ENCODE measurements around the gene AFF3. TPM values are rescaled to one million over a fixed set of nuclear protein-coding genes. Genes with fewer than 3 reads are reported as not detected.
A peak's percentile ranks its signal among the peaks of the same experiment; 100 is the strongest.

AFF3 gene
- total RNA-seq, 1 experiment from 2014 or later: 3.0 TPM

GRCh38 chr2:99609851-99610381, 532.5 kb downstream of the AFF3 start:
- DNase-seq (ENCODE audit: low read depth): no peak

DNA sequence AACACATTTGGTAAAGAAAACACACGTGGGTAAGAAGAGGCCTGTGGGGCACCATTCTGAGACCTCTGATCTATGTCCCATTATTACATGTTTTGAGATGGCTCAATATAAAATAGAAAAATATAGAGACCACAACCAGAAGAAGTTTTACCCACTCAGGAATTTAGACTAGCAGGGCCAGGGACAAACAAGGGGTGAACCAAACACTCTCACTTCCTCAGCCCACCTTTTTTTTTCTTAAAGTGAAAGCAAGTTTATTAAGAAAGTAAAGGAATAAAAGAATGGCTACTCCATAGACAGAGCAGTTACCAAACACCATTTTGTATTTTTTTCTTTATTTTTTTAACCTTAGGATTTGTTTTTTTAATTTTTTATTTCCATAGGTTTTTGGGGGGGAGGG, 533.5 kb downstream of the AFF3 start:
- DNase-seq (ENCODE audit: low read depth): no peak

DNA sequence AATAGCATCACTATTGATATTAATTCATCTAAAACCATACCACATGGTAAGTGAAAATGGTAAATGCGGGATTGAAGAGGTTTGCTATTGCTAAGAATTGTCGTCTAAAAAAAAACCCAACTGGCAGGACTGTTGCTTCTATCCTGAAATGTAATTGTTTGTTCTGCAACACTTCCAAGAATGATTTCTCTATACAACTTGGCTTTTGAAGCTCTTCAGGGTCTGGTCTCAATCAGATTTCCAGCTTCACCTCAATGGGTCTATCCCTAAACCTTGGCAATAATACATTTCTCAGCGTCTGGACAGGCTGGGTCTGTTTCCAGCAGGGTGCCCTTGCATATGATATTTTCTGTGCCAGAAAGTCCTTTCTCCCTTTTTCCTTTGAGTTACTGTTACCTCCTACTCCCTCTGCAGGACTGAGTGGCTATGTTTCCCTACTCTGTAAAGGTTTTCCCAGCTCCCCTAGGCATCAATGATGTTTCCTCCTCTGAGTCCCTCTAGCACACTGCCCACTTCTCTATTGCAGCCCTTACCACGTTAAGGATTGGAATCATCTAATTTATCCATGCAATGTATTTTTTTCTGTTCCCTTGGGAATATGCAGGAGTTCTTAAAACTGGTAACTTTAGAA, 534.4 kb downstream of the AFF3 start:
- DNase-seq (ENCODE audit: low read depth): no peak

GRCh38 chr2:99607454-99607853, 534.9 kb downstream of the AFF3 start:
- DNase-seq (ENCODE audit: low read depth): no peak

GRCh38 chr2:99605036-99605435, 537.4 kb downstream of the AFF3 start:
- DNase-seq (ENCODE audit: low read depth): no peak

GRCh38 chr2:99602476-99602875, 539.9 kb downstream of the AFF3 start:
- peak; percentile 70 for DNase-seq (ENCODE audit: low read depth)

DNA sequence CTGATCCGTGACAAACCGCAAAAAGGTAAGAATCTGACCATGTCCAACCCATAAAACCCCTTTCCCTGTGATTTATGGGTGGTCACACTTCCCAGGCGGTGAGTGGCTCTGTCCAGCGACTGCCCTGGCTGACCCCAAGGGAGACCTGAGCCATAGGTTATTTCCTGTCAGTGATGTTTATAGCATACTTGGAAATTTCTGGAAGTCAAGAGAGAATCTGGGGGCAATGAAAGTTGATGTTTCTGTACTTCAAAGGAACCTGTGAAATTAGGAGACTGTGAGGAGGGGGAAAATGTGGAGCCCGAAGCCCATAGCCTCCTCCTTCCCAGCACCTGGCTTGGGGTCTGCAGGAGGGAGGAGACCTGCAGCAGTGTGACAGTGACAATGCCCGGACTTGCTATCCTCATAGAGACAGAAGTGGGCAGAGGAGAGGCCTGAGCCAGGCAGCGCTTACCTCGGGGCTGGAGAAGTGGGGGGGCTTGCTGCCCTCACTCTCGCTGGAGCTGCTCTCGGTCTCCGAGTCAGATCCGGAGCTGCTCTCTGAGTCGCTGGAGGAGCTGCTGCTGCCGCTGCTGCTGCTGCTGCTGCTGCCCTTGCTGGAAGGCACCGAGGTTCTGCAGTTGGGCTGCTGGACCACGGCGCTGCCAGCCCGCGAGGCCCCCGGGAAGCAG, 541.3 kb downstream of the AFF3 start:
- DNase-seq (ENCODE audit: low read depth): peak; percentile 48

DNA sequence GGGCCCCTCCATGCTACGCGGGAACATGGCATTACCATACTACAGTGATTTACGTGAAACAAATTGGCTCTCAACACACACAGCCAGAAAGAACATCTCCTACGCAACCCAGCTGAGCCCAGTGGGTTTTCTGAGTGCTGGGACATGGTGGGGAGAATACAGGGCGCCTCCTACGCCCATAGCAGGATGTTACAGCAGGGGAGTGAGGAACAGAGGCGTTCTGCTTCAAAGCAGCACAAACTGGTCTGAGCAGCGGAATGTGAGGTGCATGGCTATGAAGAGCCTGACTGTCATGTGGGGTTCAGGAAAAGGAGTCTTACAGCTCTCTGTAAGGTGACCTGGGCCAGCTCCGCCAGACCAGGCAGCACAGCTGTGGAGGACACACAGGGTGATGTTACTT, 543.9 kb downstream of the AFF3 start:
- DNase-seq (ENCODE audit: low read depth): no peak

DNA sequence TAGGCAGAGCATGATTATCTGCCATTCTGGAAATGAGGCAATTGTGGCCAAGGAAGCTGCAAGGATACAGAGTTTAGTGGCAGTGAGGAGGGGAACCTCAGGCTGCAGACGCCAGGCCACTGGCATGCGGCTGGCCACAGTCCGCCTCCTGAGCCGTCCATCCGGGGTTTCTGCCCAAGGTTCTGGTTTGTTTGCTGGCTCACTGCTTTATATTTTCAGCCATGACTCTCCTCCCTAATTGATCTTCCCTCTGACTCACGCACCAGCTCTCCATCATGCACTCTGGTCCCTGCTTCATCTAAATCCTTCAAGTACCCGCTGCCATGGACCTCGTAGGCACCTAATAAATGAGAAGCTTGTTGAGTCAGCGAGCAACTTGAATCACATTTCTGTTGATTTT, 544.8 kb downstream of the AFF3 start:
- peak; percentile 92 for DNase-seq (ENCODE audit: low read depth)

- no peak for DNase-seq (ENCODE audit: low read depth)
Observed at GRCh38 chr2:99595373-99595772, 547.0 kb downstream of the AFF3 start.

- no peak for DNase-seq (ENCODE audit: low read depth)
Observed at GRCh38 chr2:99593692-99594427, 548.5 kb downstream of the AFF3 start.

DNA sequence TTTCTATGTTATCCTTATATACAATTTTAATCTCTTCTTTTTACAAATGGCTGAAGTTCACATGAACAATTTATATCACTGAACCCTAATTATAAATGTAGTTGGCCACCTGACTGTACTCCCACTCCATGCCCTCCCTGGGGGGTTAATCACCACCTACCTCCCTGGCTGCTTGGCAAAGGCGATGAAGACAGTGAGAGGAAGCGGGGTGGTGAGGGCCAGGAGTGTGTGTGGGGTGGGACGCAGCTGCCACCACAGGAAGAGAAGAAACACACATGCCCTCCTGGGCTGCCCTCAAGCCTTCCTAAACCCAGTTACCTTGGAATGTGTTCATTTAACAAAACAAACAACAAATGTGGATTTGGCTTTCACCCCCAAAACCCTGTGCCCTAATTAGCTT, 565.6 kb downstream of the AFF3 start:
- no peak for DNase-seq (ENCODE audit: low read depth)

DNA sequence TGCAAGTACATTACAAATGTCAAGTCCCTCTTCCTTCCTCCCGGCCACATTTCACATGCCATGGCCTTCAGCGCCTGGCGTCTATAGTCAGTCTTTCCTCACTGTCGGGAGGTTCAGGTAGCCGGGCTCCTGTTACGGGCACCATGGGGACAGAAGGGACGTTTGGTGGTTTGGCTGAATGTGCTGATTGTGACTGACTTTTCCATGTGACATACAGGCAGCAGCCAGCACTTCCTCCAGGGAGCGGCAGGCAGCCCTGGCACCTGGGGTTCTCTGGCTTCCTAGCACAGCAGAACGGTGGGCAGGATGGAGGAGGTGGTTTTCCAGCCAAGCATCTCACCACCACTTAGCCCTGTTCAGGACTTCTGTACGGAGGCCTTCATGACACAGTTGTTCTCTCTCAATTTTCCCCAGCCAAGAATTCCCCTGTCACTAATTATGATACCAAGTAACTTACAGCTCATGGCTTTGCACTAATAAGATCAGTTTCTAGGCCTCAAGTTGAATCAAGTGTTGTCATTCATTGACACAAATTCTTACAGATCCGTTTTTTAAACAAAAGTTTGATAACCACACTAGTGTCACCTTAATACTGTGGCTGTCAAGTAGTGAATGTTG, 568.6 kb downstream of the AFF3 start:
- no peak for DNase-seq (ENCODE audit: low read depth)

DNA sequence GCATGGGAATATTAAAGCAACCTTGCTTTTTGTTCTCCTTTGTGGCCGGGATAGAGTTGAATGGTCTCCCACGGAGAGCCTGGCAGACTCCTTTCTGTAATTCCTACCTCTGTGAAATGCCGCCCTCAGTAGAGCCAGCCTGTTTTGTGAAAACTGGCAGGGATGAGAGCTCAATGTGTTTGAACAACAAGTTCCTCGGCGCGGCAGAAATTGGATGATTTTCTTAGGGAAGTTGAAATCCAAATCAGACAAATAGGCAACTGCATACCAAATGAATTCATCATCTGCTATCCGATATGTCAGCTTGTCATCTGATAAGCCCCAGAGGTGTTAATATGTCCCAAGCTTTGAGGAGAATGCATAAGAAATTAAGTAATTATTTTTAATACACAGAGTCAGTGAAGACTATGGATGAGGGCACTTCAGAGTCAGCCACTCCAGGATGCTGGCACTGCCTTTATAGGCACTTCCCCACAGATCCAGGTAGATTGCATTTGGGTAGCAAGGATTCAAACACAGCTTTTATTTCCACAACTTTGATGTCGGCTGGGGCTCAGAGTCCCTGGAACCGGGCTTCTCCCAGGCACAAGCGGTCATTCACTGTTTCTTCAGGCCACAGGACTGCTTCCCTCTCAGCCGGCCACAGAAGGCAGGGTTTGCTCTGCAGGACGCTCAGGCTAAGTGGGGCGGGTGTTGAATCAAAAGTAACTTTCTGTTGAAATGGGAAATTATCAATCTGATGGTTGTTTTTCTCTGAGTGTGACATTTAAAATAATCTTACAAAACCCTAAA, 569.8 kb downstream of the AFF3 start:
- DNase-seq (ENCODE audit: low read depth): peak; percentile 20

DNA sequence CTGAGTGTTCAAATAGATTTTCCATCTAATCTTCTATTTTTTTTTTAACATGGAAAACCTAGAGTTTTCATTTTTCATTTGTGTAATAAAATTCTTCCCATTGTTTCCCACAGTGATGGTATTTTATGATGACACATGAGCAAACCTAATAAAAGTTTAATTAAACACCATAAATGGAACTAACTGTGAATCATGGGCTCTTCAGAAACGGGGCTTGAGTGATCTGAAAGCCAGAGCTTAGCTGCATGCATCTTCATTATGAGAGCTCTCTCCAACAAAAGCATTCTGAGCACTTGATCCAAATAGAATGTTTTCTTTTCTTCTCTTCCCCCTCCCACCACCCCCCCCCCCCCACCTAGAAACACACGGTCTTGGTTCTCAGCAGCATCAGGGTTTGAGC, 570.4 kb downstream of the AFF3 start:
- peak; percentile 53 for DNase-seq (ENCODE audit: low read depth)

- DNase-seq (ENCODE audit: low read depth): peak; percentile 28
Observed at GRCh38 chr2:99571533-99571932, 570.9 kb downstream of the AFF3 start.

GRCh38 chr2:99571021-99571420, 571.4 kb downstream of the AFF3 start:
- no peak for DNase-seq (ENCODE audit: low read depth)

GRCh38 chr2:99569386-99569785, 573.0 kb downstream of the AFF3 start:
- no peak for DNase-seq (ENCODE audit: low read depth)

DNA sequence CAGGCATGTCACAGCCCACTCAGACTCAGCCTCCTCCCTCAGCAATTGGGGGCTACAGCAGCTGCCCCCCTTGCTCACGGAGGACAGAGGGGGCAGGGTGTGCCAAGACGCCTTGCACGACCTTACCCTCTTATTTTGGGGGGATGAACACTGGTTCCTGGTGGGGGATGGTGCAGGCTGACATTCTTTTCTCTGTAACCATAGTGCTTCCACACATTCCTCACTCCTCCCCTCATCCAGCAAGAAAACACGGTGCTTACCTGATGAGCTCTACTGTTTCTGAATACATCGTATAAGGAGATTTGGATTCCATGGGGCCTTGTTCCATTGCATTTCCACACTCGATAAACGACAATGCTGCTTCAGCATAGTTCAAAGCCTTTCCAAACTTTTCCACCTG, 577.2 kb downstream of the AFF3 start:
- DNase-seq (ENCODE audit: low read depth): no peak

- DNase-seq (ENCODE audit: low read depth): no peak
Observed at GRCh38 chr2:99562516-99562915, 579.9 kb downstream of the AFF3 start.

DNA sequence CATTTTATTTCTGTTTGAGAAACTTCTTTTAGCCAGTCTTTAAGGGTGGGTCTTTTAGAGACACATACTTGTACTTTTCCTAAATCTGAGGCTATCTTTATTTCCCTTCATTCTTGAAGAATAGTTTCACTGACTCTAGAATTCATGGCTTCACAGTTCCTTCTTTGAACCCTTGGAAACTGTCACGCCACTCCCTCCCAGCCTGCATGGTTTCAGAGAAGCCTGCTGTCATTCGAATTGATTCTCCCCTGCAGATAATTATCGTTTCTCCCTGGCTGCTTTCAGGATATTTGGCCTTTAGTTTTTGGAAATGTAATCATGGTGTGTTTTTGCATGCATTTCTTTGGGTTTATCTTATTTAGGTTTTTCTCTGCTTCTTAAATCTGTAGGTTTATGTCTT, 580.6 kb downstream of the AFF3 start:
- DNase-seq (ENCODE audit: low read depth): no peak
